Panc1 (cell line): ENCODE measurements around the gene UCHL3. TPM values are rescaled to one million over a fixed set of nuclear protein-coding genes. Genes with fewer than 3 reads are reported as not detected.

Experiments used
- ATAC-seq: fragments of 200-7000 bp; cut with Tn5 transposase; 2 replicates; pipeline ENCODE4 v1.9.1; 2020; ENCODE audit warnings: mild to moderate bottlenecking, moderate library complexity
- BruUV-seq: library from RNA; stranded (reverse); fragments of 400-500 nt; replicated peaks from 2 replicates; lab custom pipeline; 2021; lab: Mats Ljungman, UMichigan
- CTCF ChIA-PET: fragments of 300-600 bp; sonication (Branson Sonifier 250); formaldehyde crosslinking; loops from one replicate; lab custom pipeline; 2022; ENCODE audit warnings: antibody characterized with exemption; lab: Charles Lee
- POLR2A ChIA-PET: fragments of 300-600 bp; sonication (Branson Sonifier 250); formaldehyde crosslinking; loops from one replicate; lab custom pipeline; 2022; ENCODE audit warnings: antibody characterized with exemption; lab: Charles Lee
- DNase-seq: peaks from one replicate; pipeline ENCODE4 v3.0.0-alpha.2; 2010; ENCODE audit warnings: low read depth, low spot score
- H3K27ac ChIP-seq: 2 replicates; pipeline ENCODE4 v1.5.1; 2011; ENCODE audit warnings: mild to moderate bottlenecking, low read length, inconsistent platforms
- H3K27me3 ChIP-seq: fragments of 200-500 bp; sonication (Bioruptor generic); 2 replicates; pipeline ENCODE4 v1.6.0; 2014; ENCODE audit warnings: low read length, inconsistent platforms; ENCODE audit not compliant: control insufficient read depth, insufficient read depth
- H3K36me3 ChIP-seq: fragments of 200-500 bp; sonication (Bioruptor generic); 2 replicates; pipeline ENCODE4 v1.5.1; 2014; ENCODE audit warnings: inconsistent platforms, mild to moderate bottlenecking, low read length, moderate library complexity; ENCODE audit not compliant: control insufficient read depth, insufficient read depth
- H3K4me1 ChIP-seq: 2 replicates; pipeline ENCODE4 v1.5.1; 2011; ENCODE audit warnings: inconsistent platforms, mild to moderate bottlenecking, low read length, moderate library complexity; ENCODE audit not compliant: control insufficient read depth, insufficient read depth
- H3K4me3 ChIP-seq, 2 experiments: 2 replicates each; pipeline ENCODE4 v1.5.1; 2011 to 2012; ENCODE audit warnings: low read depth in 2 of 2, low read length in 2 of 2, mild to moderate bottlenecking in 2 of 2, inconsistent platforms in 1 of 2, moderate library complexity in 1 of 2
- H3K9me3 ChIP-seq: fragments of 200-500 bp; sonication (Bioruptor generic); 2 replicates; pipeline ENCODE4 v1.5.1; 2014; ENCODE audit warnings: low read depth, mild to moderate bottlenecking, inconsistent platforms, low read length, moderate library complexity; ENCODE audit not compliant: control insufficient read depth, insufficient read depth
- CTCF ChIP-seq: fragments of 450-650 bp; IDR thresholded peaks from 2 replicates; pipeline ENCODE4 v1.5.1; 2017; ENCODE audit warnings: mild to moderate bottlenecking
- POLR2AphosphoS5 ChIP-seq: IDR thresholded peaks from 2 replicates; pipeline ENCODE4 v1.6.1; 2012; ENCODE audit warnings: mild to moderate bottlenecking, low read depth, low read length, moderate library complexity
- SIN3A ChIP-seq: IDR thresholded peaks from 2 replicates; pipeline ENCODE4 v1.6.1; 2012; ENCODE audit warnings: low read depth, mild to moderate bottlenecking, low read length, moderate library complexity, borderline replicate concordance; ENCODE audit not compliant: insufficient read depth
- TCF7L2 ChIP-seq: IDR thresholded peaks from 2 replicates; pipeline ENCODE4 v1.6.1; 2011; ENCODE audit warnings: mild to moderate bottlenecking, low read depth, low read length, inconsistent platforms
- in situ Hi-C: cut with HindIII; loops from 2 replicates; pipeline ENCODE4 v1.10.0; 2016; ENCODE audit warnings: low sequenced_read_pairs, low pct_unique_long_range_greater_than_20kb
- intact Hi-C: fragments of 100-400 bp; cut with micrococcal nuclease; formaldehyde crosslinking; loops from one replicate; pipeline ENCODE4 v1.10.0; 2022; ENCODE audit not compliant: unreplicated experiment
- total RNA-seq: library from RNA; stranded (reverse); gene quantifications from one replicate; pipeline ENCODE4 v1.2.1, GENCODE V29; 2021; ENCODE audit not compliant: unreplicated experiment
- TF ChIP-seq, protein P1 (sequence below), 2 experiments: IDR thresholded peaks; 2 replicates each; pipeline ENCODE4 v1.6.1; 2011 to 2012; ENCODE audit warnings: low read depth in 2 of 2, control low read depth in 1 of 2, low read length in 1 of 2, mild to moderate bottlenecking in 1 of 2, moderate library complexity in 1 of 2; ENCODE audit not compliant: insufficient read depth in 1 of 2

UCHL3 gene
- total RNA-seq, 1 experiment from 2014 or later, result 29.3 TPM

DNA sequence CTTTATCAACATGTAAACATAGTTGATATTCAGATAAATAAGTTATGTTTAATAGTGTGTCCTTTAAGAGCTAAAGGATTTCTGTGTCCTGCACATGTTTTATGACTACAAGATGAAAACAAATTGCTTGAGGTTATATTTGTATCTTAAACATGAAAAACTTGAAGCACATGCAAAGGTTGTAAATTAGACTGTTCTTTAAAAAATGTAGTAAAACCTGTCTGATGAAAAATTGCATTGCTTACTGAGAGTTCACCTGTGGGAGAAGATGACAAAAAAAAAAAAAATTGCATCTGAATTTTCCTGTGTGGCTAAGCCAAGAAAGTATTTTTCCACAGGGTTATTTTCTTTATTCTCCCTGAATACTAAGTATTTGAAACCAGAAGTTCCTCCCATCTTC, 60.9 kb downstream of the UCHL3 start:
- ATAC-seq (no peak), DNase-seq (no peak)
- intact Hi-C loops (no loop called here), in situ Hi-C loops (no loop called here)
- Histone ChIP-seq H3K4me3 (no peak overlapping the region), H3K4me1 (no peaks in the 10 kb centered on the region), H3K36me3 (no peaks in the 10 kb centered on the region), H3K9me3 (no peaks in the 10 kb centered on the region), H3K27ac (no peak overlapping the region), H3K27me3 (no peaks in the 10 kb centered on the region)
- no TSS peak for BruUV-seq
- POLR2A ChIA-PET, result no interaction called here
- TF ChIP-seq, protein P1, sequence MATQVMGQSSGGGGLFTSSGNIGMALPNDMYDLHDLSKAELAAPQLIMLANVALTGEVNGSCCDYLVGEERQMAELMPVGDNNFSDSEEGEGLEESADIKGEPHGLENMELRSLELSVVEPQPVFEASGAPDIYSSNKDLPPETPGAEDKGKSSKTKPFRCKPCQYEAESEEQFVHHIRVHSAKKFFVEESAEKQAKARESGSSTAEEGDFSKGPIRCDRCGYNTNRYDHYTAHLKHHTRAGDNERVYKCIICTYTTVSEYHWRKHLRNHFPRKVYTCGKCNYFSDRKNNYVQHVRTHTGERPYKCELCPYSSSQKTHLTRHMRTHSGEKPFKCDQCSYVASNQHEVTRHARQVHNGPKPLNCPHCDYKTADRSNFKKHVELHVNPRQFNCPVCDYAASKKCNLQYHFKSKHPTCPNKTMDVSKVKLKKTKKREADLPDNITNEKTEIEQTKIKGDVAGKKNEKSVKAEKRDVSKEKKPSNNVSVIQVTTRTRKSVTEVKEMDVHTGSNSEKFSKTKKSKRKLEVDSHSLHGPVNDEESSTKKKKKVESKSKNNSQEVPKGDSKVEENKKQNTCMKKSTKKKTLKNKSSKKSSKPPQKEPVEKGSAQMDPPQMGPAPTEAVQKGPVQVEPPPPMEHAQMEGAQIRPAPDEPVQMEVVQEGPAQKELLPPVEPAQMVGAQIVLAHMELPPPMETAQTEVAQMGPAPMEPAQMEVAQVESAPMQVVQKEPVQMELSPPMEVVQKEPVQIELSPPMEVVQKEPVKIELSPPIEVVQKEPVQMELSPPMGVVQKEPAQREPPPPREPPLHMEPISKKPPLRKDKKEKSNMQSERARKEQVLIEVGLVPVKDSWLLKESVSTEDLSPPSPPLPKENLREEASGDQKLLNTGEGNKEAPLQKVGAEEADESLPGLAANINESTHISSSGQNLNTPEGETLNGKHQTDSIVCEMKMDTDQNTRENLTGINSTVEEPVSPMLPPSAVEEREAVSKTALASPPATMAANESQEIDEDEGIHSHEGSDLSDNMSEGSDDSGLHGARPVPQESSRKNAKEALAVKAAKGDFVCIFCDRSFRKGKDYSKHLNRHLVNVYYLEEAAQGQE (IDR thresholded peaks at IDR 0.05; ENCODE audit: insufficient read depth in 1 of 2, low read depth in 2 of 2, low read length in 1 of 2), result no peak
- TF ChIP-seq POLR2AphosphoS5 (no peak), TCF7L2 (no peak), SIN3A (no peak), CTCF (no peak)
- CTCF ChIA-PET, result no interaction called here

DNA sequence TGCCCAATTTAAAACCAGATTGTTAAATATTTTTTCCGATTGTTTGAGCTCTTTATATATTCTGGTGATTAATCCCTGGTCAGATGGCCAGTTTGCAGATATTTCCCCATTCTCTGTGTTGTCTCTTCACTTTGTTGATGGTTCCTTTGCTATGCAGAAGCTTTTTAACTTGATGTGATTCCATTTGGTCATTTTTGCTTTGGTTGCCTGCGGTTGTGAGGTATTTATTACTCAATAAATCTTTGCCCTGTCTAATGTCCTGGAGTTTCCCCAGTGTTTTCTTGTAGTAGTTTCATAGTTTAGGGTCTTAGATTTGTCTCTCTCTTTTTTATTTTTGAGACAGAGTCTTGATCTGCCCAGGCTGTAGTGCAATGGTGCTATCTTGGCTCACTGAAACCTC, 62.8 kb downstream of the UCHL3 start:
- Histone ChIP-seq H3K27ac (no peak overlapping the region), H3K9me3 (no peaks in the 10 kb centered on the region), H3K27me3 (no peaks in the 10 kb centered on the region), H3K4me1 (no peaks in the 10 kb centered on the region), H3K4me3 (no peak overlapping the region), H3K36me3 (no peaks in the 10 kb centered on the region)
- CTCF ChIA-PET, result no interaction called here
- in situ Hi-C loops (no loop called here), intact Hi-C loops (no loop called here)
- DNase-seq (no peak), ATAC-seq (no peak)
- no TSS peak for BruUV-seq
- TF ChIP-seq SIN3A (no peak), CTCF (no peak), TCF7L2 (no peak), POLR2AphosphoS5 (no peak)
- TF ChIP-seq, protein P1 (IDR thresholded peaks at IDR 0.05; ENCODE audit: insufficient read depth in 1 of 2, low read depth in 2 of 2, low read length in 1 of 2), result no peak
- POLR2A ChIA-PET, result no interaction called here
